T-helper 22 cell (primary cell): ENCODE measurements around the gene IGFLR1.
A peak's percentile ranks its signal among the peaks of the same experiment; 100 is the strongest.

Source experiments
- DNase-seq: peaks from one replicate; pipeline ENCODE4 v3.0.0-alpha.2; 2020; ENCODE audit warnings: low read depth

Gene IGFLR1

DNA sequence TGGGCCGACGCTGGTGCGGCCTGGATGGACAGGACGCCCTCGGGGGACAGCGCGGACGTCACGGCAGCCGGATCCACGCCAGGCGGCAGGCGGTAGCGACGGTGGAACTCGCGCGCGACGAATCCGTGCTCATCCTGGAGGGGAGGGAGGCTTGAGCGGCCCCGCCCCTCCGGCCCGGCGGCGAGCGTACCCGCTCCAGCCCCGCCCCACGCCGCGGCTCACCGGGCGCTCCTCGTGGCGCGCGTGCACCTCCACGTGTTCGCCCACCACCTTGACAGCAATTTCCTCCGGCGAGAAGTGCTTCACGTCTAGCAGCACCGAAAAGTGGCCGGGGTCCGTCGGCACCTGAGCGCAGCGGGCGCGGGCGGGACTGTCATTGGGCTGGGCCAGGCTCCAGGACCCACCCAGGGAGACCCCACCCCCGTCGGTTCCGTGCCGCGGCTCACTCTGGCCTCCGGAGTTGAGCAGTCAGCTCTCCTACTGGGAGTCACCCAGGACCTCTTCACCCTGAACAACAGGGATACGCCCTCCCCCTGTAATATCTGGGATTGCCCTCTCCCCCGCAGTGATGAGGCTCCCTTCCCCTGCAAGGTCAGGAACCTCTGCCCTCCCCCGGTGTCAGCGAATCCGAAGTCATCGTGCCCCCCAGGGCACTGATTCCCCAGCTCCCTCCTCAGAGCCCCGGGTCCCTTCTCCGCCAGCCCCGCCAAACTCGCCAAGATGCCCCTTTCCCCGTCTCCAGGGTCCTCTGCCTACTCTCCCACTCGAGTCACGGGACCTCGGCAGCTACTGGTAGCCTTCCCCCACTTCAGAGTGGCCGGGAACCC lies 13.5 kb upstream of the IGFLR1 start:
- DNase-seq = peak; percentile 36

DNA sequence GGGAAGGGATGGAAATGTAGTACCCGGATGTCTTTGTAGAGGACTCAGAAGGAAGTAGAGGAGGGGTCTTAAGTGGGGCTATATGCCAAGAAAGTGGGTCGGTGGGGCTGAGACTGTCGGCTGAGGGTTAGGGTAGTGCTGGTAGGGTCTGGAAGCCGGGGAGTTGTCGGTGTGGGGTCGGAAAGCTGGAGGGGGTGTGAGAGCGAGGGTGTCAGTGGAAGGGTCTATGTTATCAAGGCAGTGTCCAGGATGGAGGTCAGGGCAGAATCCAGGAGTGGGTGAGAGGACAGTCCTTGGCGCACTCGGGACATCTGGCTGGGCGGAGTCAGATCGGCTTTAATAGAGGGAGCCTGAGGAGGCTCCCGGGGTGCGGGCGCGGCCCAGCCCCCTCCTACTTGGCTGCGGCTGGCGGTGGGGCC lies 12.9 kb upstream of the IGFLR1 start:
- DNase-seq = no peak

GRCh38 chr19:35754370-35755130 lies 12.3 kb upstream of the IGFLR1 start:
- DNase-seq = no peak

- DNase-seq = no peak
Observed at GRCh38 chr19:35753634-35754369, 11.6 kb upstream of the IGFLR1 start.

- DNase-seq = no peak
Observed at GRCh38 chr19:35752746-35753350, 10.6 kb upstream of the IGFLR1 start.

DNA sequence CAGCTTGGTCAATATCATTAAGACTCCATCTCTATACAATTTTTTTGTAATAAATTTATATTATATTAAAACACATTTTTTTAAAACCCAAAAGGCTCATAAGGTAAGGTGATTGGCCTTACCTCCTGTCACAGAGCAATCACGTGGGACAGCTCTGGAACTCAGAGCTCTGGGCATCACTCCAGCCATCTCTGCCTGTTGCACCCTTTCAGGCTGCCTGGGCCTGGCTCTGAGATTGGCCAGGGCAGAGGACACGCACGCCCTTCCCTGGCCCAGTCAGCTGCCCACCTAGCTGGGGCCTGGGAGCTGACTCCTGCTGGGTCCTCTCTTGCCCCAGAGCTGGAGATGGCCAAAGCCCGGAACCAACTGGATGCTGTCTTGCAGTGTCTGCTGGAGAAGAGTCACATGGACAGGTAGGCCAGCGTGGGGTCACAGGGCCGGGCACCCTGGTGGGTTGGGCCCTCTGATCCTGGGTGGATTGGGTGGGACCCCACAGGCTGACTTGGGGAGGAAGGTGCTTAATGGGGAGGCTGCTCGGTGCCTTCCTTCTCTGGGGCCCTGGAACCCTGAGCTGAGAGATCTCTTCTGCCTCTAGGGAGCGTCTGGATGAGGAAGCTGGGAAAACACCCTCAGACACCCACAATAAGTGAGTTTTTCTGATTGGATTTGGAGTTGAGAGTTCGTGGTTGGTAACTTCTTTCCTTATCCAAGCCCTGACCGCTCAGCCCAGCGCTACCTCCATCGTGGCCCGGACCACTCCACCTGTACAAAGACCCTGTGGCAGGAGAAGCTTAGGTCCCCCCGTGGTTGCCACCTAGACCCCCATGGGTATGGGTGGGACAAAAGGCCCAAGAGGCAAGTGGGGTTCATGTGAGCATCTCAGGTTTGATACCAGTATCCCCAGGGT lies 9.8 kb upstream of the IGFLR1 start:
- DNase-seq = no peak

DNA sequence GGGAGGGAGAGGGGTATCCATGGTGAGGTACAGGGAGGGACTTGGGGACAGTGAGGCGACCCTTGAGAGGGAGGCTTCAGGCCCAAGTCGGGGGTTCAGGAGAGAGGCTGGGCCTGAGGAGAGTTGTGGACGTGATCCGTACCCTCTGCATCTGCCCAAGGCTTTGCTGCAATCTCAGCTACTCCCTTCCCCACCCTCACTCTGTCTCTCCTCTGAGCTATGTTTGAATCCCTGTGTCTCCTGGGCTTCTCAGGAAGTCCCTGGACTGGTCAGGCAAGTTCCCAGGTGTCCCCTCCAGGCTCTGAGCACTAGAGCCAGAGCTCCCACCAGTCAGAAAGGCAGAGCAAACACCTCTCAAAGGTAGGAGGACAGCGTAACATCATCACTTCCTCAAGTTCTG lies 7.9 kb upstream of the IGFLR1 start:
- DNase-seq = no peak

DNA sequence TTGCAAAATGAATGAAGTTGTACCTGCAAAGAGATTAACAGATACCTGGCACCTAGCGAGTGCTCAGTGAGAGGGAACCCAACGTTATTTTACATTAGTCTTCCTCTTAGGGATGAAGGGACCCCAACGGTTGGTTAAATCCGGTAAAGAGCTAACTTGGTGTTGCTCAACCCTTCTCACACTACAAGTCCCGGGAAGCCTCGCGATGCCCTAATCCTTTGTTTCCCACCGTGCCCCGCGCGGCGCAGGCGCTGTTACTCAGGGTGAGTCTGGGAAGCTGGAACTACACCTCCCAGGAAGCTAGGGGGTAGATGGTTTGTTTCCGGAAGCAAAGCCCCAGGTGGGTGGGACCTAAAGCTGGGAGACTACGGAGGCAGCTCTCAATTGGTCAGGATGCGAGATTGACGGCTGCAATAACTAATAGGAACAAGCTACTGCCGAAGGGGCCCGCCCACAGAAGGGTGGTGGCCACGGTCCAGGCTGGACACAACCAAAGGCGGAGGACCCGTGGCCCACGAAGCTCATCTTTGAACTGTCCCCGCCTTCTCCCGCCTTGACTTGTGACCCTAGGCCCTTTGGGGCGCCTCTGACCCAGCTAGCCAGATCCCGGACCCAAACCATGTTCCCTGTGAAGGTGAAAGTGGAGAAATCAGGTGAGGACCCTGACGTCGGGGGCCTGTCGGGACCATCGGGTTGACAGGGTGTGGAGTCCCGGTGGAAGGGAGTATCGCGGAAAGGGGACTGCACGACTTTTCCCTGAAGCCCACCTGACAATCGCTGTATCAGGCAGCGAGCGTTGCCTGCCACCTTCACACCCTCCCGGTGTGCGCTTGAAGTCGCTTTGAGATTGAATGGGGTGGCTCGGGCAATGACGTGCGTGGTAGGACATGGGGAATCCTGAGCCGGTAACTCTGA lies 6.1 kb upstream of the IGFLR1 start, which contains the start of gene LIN37:
TSS of gene LIN37 (plus strand) at position 471 of the 915 bp plus-strand sequence. CDS start at position 620, 149 bp downstream.
- DNase-seq = peak; percentile 98

DNA sequence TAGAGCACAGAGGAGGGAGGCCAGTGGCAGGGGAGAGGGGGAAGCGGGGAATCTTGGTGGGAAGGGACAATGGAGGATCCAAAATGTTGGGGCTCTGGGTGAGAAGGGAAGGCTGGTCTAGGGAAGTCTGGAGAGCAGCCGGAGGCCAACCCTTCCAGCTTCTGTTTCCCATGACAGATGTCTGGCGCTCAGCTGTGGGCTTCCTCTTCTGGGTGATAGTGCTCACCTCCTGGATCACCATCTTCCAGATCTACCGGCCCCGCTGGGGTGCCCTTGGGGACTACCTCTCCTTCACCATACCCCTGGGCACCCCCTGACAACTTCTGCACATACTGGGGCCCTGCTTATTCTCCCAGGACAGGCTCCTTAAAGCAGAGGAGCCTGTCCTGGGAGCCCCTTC lies 4.3 kb upstream of the IGFLR1 start:
- no peak for DNase-seq

- DNase-seq = no peak
Observed at GRCh38 chr19:35746087-35746462, 3.8 kb upstream of the IGFLR1 start.

DNA sequence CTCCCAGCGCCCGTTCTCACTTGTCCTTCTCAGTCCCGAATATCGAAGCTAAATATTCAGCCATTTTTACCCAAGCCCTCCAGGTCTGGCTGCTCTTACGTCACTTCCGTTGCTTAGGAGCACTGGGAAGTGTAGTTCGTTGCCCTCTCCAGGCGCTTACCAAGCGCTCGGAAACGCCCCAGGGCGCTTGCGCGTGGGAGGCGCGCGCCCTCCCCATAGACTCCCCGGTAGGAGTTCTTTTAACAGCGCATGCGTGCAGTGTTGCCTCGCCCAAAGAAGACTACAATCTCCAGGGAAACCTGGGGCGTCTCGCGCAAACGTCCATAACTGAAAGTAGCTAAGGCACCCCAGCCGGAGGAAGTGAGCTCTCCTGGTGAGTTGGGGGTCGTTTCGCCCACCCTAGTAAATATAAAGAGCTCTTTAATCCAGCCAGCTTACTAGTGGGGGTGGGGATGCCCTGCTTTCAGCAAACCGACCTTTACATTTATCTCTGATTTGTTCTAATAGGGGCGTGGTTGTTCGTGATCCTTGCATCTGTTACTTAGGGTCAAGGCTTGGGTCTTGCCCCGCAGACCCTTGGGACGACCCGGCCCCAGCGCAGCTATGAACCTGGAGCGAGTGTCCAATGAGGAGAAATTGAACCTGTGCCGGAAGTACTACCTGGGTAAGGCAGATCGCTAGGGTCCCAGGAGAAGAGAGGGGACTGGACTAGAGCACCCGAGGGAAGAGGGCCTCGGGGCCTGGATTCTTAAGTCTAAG lies 3.3 kb upstream of the IGFLR1 start, which contains the start of the genes PSENEN and U2AF1L4:
TSS of gene PSENEN (plus strand) at position 324 of the 759 bp plus-strand sequence. CDS start at position 604, 280 bp downstream.
TSS of gene U2AF1L4 (minus strand) at position 91 of the 759 bp plus-strand sequence. CDS start at position 64, 27 bp downstream.
- peak; percentile 98 for DNase-seq

DNA sequence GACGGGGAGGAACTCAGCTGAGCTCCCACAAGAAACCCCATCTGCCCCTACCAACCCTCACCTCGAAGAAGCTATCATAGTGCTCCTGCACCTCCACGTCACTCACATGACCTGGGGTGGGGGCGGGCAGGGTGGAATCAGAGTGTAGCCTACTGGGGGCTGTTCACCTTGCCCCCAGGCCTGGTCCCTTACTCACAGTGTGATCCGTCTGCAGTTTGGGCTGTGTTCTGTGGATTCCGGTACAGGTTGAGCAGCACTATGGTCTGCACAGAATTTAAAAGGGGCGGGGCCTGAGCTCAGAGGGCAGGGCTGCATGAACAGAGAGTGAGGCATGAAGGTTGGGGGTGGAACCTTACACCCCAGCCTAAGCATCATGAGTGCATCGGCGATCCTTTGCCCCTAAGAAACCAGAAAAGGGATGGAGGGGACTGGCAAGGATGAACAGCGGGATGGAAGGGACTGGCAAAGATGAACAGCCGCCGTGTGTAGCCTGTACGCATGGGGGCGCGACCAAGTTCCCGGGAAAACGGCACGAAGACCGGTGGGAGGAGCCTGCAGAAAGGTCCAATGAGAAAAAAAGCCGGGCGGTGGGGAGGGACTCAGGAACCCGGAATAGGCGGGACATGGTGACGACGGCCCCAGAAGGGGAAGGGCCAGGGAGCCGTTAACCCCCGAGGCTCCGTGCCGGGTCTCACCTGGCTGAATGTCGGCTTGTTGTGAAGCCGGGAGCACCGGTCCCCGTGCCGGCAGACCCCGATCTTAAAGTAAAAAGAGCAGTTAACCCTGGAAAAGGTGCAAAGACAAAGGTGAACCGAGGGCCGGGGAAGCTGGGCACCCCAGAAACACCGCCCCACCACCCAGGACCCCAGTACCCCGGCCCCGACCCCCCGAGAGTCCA lies 2.4 kb upstream of the IGFLR1 start:
- peak; percentile 90 for DNase-seq

GRCh38 chr19:35743640-35744429 lies 1.6 kb upstream of the IGFLR1 start:
- DNase-seq = no peak

DNA sequence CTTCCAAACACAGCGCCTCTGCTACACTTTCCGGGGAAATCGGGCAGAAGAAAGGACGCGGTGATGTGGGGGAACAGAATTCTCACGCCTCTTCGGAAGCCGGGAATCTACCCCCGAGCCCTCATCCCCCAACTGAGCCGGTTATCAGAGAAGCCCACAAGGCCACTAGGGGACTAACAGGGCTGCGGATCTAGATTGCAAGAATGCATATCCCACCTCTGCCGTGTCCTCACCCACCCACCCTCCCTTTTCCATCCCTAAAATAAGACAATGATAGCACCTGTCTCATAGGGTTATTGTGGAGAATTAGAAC lies 1.1 kb downstream of the IGFLR1 start:
- no peak for DNase-seq

DNA sequence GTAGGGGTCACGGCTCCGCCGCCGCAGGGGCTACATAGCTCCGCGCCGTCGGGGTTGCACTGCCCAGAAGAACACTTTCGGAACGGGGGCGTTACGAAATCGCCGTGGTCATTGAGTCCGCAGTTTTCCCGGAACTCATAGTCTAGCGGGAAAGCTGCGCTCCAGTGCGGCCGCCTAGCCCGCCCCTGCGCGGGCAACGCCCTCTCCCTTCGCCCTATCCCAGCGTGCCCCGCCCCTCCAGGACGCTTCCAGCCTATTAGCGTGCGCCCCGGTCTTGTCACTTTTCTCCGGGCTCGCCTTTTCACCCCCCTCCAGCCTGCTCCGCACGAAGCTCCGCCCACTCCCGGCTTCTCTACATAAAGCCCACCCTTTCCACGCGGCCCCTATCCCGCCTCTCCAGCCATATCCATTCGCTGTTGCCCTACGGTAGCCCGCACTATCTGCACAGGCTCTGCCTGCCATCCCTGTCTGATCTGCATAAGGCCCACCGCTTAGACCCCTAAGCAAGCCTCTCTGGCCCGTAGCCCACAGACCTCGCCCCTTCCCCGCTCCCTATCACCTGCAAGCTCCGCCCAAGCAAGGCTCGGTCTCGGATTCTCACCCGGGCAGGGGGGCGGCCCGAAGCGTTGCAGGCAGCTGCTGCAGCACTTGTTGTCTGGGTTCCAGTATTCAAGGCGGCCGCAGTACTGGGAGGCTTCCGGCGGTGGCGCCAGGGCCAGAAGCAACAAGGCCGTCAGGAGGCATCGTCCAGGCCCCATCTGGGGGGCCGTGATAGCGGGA lies 1.6 kb downstream of the IGFLR1 start:
- peak; percentile 93 for DNase-seq

DNA sequence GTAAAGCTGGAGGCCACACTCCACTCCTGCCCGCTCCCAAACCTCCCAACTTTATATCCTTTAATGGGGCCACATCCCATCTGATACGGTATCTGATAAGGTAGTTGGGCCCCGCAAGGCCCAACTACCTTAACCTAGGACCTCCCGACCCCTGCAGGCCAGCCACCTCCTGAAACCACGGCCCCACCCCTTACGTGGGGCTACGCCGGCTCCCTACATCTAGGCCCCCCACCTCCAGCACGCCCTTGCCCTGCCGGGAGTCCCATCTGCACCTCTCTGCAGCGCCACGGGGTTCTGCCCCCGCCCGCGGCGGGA lies 2.2 kb downstream of the IGFLR1 start:
- DNase-seq = no peak
